Stimulated activated CD4-positive, alpha-beta T cell treated with anti-CD3 and anti-CD28 coated beads, Interleukin-12 subunit alpha, Interleukin-12 subunit beta, amount 100 ng/mL, for 24 hours (primary cell): ENCODE measurements around the gene TREH.
A peak's percentile ranks its signal among the peaks of the same experiment; 100 is the strongest.
"Not testable (repeated sequence)": the region's sequence is repeated elsewhere in the genome, so short reads cannot be mapped to it uniquely, and the experiment has no call there.

Experiments used
- DNase-seq, 2 experiments: peaks; one replicate each; pipeline ENCODE4 v3.0.0-alpha.2; 2020; ENCODE audit warnings: low read depth in 2 of 2

TREH gene

DNA sequence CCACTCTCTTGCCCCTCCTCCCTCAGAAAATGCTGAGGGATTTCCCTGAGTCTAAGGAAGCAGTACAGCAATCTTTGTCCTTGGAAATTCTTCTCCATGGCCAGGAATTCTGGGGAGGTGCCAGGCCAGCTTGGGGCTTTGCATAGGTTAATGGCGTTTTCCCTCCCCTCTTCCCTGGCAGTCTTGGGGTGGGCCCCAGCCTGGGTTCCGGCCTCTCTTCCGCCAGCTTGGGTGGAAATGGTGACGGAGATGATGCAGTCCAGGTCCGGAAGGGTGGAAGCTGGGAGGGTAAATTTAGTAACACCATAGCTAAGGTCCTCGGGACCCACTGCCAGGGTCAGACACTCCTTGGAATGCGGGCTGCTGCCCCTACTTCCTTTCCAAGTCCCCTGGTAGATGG is 67.1 kb downstream of the TREH start:
- no peak for DNase-seq

DNA sequence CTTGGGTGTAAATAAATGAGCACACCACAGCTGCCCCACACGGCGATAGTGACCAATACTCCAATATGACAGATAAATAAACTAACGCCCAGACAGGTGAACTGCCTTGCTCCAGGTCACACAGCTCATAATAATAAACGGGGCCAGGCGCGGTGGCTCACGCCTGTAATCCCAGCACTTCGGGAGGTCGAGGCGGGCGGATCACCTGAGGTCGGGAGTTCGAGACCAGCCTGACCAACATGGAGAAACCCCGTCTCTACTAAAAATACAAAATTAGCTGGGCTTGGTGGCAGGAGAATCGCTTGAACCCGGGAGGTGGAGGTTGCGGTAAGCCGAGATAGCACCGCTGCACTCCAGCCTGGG is 68.0 kb downstream of the TREH start:
- not testable (repeated sequence) for DNase-seq

DNA sequence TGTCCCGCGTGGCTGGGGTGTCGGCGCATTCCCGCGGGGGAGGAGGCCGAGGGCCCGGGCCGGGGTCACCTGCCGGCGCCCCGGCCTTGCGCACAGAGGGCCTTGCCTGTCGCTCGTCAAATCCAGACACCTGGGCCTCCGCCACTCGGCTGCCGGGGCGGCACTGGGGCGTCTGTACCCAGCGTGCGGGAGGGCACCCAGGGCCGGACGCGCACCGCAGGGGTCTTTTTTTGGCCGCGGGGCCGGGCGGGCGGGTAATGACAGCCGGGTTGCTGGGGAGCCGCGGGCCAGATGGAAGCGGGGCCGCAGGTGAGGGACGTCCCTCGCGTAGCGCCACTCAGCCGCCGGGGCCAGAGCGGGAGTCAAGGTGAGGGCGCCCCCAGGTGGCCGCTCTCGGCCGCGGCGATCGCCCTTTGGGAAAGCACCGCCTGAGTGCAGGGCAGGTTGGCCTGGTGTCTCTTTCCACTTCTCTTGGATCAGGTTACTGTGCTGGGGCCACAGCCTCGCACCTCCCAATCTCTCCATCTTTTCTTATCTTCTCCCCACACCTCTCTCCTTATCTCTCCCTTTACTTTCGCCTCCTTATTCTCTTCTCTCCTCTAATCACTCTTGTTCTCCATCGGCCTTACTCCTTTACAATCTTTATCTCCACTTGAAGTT is 68.5 kb downstream of the TREH start:
- peak; percentile 63 to 83 for DNase-seq

DNA sequence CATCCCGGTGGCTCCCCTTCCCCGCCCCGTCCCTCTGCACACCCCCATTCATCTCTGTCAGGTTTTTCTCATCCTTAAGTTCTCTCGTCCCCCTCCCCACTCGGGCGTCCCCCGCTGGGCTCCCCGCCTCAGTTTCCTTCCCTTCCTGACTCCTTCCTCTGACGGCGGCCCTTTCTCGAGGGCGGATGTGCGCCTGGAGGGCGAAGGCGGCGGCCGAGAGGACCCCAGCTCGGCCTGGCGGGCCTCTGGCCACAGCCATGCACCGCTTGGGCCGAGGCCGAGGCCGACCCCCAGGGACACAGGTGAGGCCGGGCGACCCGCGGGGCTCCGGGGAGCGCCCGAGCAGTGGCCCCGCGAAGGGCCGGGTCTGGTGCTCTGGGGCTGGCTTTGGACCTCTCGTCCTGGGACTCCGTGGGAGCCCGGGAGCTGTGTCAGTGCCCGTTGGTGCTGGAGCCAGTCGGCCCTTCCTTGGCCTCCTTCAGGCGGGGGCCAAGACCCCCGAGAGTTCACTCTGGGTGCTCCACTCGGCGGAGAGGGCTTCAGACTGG is 69.2 kb downstream of the TREH start:
- no peak for DNase-seq

DNA sequence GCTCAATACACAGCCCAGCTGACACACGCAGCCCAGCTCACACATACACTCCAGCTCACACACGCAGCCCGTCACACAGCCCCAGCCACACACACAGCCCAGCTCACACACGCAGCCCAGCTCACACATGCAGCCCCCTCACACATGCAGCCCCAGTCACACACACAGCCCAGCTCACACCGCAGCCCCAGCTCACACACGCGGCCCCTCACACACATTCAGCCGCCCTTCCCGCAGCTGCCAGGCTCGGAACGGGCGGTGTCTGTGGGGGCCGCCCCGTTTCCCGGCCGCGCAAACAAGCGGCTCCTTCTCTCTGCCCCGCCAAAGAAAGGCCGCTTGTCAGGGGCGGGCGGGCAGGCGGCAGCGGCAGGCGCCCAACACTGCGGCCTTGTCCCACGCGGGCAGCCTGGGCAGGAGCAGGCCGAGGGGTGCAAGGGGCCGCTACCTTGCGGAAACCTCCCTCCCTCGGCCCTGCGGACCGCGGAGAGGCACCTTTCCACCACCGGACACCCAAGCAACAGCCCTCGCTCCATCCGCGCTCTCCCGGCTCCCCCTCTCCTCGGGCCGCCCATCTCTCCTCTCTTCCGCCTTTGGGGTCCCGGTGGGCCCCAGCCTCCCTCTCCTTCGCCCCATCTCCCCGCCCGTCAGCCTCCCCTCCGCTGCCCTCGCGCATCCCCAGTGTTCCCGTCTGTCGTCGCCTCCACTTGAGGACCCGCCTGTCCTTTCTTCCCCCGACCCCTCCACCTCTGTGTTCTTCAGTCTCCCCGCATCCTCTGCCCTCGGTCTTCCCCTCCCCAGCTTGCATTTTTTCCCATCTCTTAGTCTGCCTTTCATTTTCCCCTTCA is 69.8 kb downstream of the TREH start:
- DNase-seq: peak in 1 of 2 experiments; percentile 10

DNA sequence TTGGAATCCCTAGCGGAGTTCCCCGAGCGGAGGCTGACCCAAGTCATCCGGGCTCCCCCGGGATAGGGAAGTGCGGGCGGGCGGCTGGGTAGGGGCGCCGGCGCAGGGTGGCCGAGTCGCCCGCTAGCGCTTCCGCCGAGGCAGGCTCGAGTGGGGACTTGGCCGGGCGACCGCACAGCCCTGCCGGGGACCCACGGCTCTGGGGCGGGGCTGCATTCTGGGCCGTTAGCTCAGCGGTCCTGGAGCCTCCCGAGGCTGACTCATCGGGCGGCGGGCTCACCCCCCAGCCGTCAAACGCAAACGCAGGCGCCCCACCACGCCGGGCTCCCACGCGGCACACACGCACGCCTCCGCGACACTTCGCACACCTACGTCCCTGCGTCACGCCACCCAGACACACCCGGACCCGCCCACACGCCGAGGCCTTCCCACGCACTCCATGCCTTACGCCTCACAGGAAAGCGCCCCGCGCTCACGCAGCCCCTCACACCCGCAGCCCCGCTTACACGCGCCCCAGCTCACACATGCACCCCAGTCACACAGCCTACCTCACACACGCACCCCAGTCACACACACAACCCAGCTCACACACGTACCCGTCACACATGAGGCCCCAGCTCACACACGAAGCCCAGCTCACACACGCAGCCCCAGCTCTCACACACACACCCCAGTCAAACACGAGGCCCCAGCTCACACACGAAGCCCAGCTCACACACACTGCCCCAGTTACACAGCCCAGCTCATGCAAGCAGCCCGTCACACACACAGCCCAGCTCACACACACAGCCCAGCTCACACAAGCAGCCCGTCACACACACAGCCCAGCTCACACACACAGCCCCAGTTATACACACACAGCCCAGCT is 70.9 kb downstream of the TREH start:
- peak; percentile 40 to 43 for DNase-seq

DNA sequence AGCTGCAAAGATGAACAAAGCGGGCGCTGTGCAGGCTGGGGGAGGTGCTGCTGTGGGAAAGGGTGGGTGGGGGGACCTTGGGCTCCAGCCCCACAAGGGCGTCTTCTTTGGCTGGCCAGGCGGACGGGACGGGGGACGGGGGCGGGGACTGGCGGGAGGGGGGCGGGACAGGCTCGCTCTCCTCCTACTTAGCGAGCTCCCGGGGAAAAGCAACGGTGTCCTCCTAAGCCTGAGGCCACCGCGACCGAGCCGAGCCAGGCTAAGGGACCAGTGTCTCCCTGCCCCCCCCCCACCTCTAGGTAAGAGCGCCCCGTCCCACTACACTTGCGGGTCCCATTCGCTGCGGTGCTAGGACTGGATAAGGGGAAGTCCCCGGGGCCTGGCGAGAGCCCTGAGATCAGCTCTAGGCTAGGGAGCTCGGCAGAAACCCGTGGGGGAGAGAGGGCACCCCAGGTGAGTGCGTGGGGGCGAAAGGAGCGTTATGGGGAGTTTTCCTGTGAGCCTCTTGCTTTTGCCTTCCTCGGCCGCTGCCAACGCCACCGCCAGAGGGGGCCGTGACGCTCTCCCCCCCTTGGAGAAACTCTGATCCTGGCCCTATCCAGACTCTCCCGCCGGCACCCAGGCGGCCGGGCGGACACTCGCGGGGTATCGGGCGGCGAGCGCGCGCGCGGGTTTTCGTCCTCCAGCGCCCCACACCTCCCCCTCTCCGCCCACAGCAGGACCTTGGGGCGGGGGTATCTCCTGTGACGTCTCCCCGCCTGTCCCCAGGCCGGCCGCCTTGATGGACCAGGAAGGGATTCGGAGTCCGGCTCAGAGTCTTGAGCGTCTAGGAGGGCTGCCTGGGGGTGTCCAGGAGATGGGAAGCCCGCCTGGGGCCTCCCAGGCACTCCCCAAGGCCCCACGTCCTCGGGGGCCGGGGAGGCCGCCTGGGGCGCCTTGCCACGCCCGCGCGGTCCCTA is 71.8 kb downstream of the TREH start, which contains the start of gene PHLDB1:
Gene PHLDB1, plus strand, starts transcription at position 215 of the 959 bp plus-strand sequence. CDS start 6,222 bp downstream, outside the sequence.
- DNase-seq: peak in 1 of 2 experiments; percentile 39
